HepG2 (cell line): ENCODE results near the gene CDK3. TPM values are rescaled to one million over a fixed set of nuclear protein-coding genes. Genes with fewer than 3 reads are reported as not detected.

Experiments
- ATAD3A ChIP-seq: sonication (generic); formaldehyde crosslinking; IDR thresholded peaks from 2 replicates; pipeline ENCODE4 v1.4.0; 2020; ENCODE audit warnings: missing genetic modification reagents
- ATF5 ChIP-seq: sonication (generic); formaldehyde crosslinking; IDR thresholded peaks from 2 replicates; pipeline ENCODE4 v1.4.0; 2020; ENCODE audit warnings: mild to moderate bottlenecking, low read depth, missing genetic modification reagents
- MLX ChIP-seq: IDR thresholded peaks from 2 replicates; pipeline ENCODE4 v1.6.1; 2016
- NFYC ChIP-seq: IDR thresholded peaks from 2 replicates; pipeline ENCODE4 v1.6.1; 2016; ENCODE audit warnings: missing genetic modification reagents, missing compliant biosample characterization
- RBM39 ChIP-seq: fragments of 200-400 bp; formaldehyde crosslinking; IDR thresholded peaks from one replicate; pipeline ENCODE4 v1.6.1; 2018; ENCODE audit warnings: antibody characterized with exemption, mild to moderate bottlenecking, low read depth, low read length; ENCODE audit not compliant: poor library complexity, severe bottlenecking
- TARDBP ChIP-seq: sonication (generic); formaldehyde crosslinking; IDR thresholded peaks from 2 replicates; pipeline ENCODE4 v1.8.0; 2022; ENCODE audit warnings: mild to moderate bottlenecking, missing genetic modification reagents
- TFAP4 ChIP-seq: sonication (generic); IDR thresholded peaks from 2 replicates; pipeline ENCODE4 v1.6.1; 2016; ENCODE audit warnings: low read depth, borderline replicate concordance
- TIGD3 ChIP-seq: sonication (generic); formaldehyde crosslinking; IDR thresholded peaks from 2 replicates; pipeline ENCODE4 v1.5.1; 2020; ENCODE audit warnings: mild to moderate bottlenecking, missing genetic modification reagents, borderline replicate concordance
- ZNF414 ChIP-seq: sonication (generic); formaldehyde crosslinking; IDR thresholded peaks from 2 replicates; pipeline ENCODE4 v1.5.0; 2020; ENCODE audit warnings: missing genetic modification reagents
- ZNF543 ChIP-seq: sonication (generic); formaldehyde crosslinking; IDR thresholded peaks from 2 replicates; pipeline ENCODE4 v1.4.0; 2020; ENCODE audit warnings: mild to moderate bottlenecking, missing genetic modification reagents
- ZNF574 ChIP-seq: sonication (generic); formaldehyde crosslinking; IDR thresholded peaks from 2 replicates; pipeline ENCODE4 v1.4.0; 2020; ENCODE audit warnings: missing genetic modification reagents
- ZNF609 ChIP-seq: sonication (generic); formaldehyde crosslinking; IDR thresholded peaks from 2 replicates; pipeline ENCODE4 v1.4.0; 2020; ENCODE audit warnings: mild to moderate bottlenecking, missing genetic modification reagents, borderline replicate concordance
- ZNF784 ChIP-seq: sonication (generic); formaldehyde crosslinking; IDR thresholded peaks from 2 replicates; pipeline ENCODE4 v1.5.1; 2020; ENCODE audit warnings: missing genetic modification reagents, mild to moderate bottlenecking, borderline replicate concordance
- polyA plus RNA-seq, 8 experiments: library from polyadenylated mRNA; depleted of rRNA in 3 of 8; stranded (reverse) in 7 of 8; unstranded in 1 of 8; fragments of >200 nt; fragmentation: Illumina TruSeq in 4 of 8; extraction: Trizol in 4 of 8; gene quantifications; 2 replicates each; pipeline versions ENCODE4 v1.2.1 to v1.2.3, GENCODE V29; 2011 to 2016; ENCODE audit warnings: low read depth in 4 of 8, missing spikeins in 1 of 8, mixed read lengths in 1 of 8; ENCODE audit not compliant: insufficient read depth in 1 of 8
- total RNA-seq, 5 experiments: library from RNA; depleted of rRNA; stranded (reverse); fragments of >200 nt; fragmentation: Illumina TruSeq; extraction: Trizol; gene quantifications; 2 replicates each; pipeline ENCODE4 v1.2.3, GENCODE V29; 2016; ENCODE audit warnings: low read depth in 1 of 5

The CDK3 gene
- total and polyA plus RNA-seq, 2 of the 13 experiments (the other 11 are each of a cell fraction or from before 2014, with no cell fraction given) = 5.8 to 11.4 TPM

- TF ChIP-seq ZNF784 = no peak
- TF ChIP-seq ZNF543 = 0 out of 2 replicates have a peak, but pooled peaks have one; percentile 21
- no peak for TF ChIP-seq ZNF414
- no peak; the same call in 1 of the 2 replicates for TF ChIP-seq ZNF574 (CRISPR knock-in tag)
- TF ChIP-seq RBM39 = no peak
- TF ChIP-seq MLX (CRISPR knock-in tag) = no peak; the same call in 1 of the 2 replicates
- TF ChIP-seq TFAP4 = peak; percentile 58; the same call in 1 of the 2 replicates
- peak; percentile 46 for TF ChIP-seq ZNF609 (CRISPR knock-in tag)
- TF ChIP-seq TIGD3 = no peak
- no peak for TF ChIP-seq NFYC
- TF ChIP-seq ATF5 (CRISPR knock-in tag) = no peak
- TF ChIP-seq TARDBP = no peak
- TF ChIP-seq ATAD3A (CRISPR knock-in tag) = no peak
Measured at GRCh38 chr17:76032073-76032779, 31.6 kb downstream of the CDK3 start (continued).
